ENCODE data around the gene MAPT. TPM values are rescaled to one million over a fixed set of nuclear protein-coding genes. Genes with fewer than 3 reads are reported as not detected.
A peak's percentile ranks its signal among the peaks of the same experiment; 100 is the strongest.

Gene MAPT
- polyA plus RNA-seq, 2 donors = 4.5 to 4.7 TPM

DNA sequence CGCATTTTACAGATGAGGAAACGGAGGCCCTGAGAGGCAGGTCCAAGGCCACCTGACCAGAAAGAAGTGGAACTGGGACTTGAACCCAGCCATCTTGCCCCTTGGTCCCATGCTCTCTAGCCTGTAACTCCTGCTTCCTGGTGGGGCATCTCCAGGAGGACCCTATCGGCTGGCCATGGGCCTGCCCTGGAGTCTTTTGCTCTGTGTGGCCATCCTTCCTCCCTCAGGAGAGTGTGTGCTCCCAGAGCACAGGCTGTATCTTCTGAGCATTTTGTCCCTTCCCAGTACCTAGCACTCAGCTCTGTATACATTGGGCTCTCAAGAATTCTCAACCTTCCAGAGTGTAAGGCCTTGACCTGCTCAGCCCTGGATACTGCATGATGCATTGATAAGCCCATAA, 76.3 kb downstream of the MAPT start:
- H3K9me3 ChIP-seq (ENCODE audit: control insufficient read depth in 2 of 2, insufficient read depth in 1 of 2, low read depth in 1 of 2, low read length in 1 of 2) = no peaks in the 10 kb centered on the region
- H3K27ac ChIP-seq (ENCODE audit: low read depth in 2 of 2, low read length in 1 of 2) = no peak overlapping the region
- H3K36me3 ChIP-seq (ENCODE audit: control insufficient read depth in 2 of 2, insufficient read depth in 2 of 2, low read length in 1 of 2) = no peaks in the 10 kb centered on the region
- WGBS, 2 donors = 96 to 98% methylated on average over 3 of the region's 3 CpGs
- H3K4me3 ChIP-seq (ENCODE audit: low read depth in 1 of 2, low read length in 2 of 2) = no peak overlapping the region
- no peaks in the 10 kb centered on the region for H3K27me3 ChIP-seq (ENCODE audit: control insufficient read depth in 1 of 2, insufficient read depth in 2 of 2, low read length in 2 of 2)
- H3K4me1 ChIP-seq (ENCODE audit: control insufficient read depth in 2 of 2, insufficient read depth in 2 of 2, low read length in 1 of 2) = peaks cover 15 to 40% of the 10 kb centered on the region in 2 donors

DNA sequence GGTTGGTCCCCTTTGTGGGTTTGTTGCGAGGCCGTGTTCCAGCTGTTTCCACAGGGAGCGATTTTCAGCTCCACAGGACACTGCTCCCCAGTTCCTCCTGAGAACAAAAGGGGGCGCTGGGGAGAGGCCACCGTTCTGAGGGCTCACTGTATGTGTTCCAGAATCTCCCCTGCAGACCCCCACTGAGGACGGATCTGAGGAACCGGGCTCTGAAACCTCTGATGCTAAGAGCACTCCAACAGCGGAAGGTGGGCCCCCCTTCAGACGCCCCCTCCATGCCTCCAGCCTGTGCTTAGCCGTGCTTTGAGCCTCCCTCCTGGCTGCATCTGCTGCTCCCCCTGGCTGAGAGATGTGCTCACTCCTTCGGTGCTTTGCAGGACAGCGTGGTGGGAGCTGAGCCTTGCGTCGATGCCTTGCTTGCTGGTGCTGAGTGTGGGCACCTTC, 77.4 kb downstream of the MAPT start:
- no peaks in the 10 kb centered on the region for H3K36me3 ChIP-seq (ENCODE audit: control insufficient read depth in 2 of 2, insufficient read depth in 2 of 2, low read length in 1 of 2)
- H3K27me3 ChIP-seq (ENCODE audit: control insufficient read depth in 1 of 2, insufficient read depth in 2 of 2, low read length in 2 of 2) = no peaks in the 10 kb centered on the region
- WGBS, 2 donors = 54 to 65% methylated on average over 14 of the region's 14 CpGs
- H3K27ac ChIP-seq (ENCODE audit: low read depth in 2 of 2, low read length in 1 of 2) = no peak overlapping the region
- H3K4me1 ChIP-seq (ENCODE audit: control insufficient read depth in 2 of 2, insufficient read depth in 2 of 2, low read length in 1 of 2) = peaks cover 18 to 44% of the 10 kb centered on the region in 2 donors
- no peak overlapping the region for H3K4me3 ChIP-seq (ENCODE audit: low read depth in 1 of 2, low read length in 2 of 2)
- H3K9me3 ChIP-seq (ENCODE audit: control insufficient read depth in 2 of 2, insufficient read depth in 1 of 2, low read depth in 1 of 2, low read length in 1 of 2) = no peaks in the 10 kb centered on the region

DNA sequence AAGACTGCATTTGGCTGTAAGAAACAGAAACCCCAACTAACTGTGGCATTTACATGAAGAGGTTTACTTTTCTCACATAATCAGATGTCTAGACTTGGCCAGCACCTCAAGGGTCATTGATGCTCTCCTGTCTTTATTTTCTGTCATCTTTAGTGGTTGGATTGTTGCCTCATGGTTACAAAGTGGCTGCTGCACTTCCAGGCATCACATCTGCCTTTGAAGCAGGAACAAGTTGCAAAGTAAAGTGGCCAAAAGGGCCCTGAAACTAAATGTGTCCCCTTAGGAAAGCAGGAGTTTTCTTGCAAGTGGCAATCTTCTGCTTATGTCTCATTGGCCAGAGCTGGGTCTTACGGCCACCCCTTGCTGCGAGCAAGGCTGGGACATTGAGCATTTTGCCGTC, 78.2 kb downstream of the MAPT start:
- Histone ChIP-seq H3K9me3 (ENCODE audit: control insufficient read depth in 2 of 2, insufficient read depth in 1 of 2, low read depth in 1 of 2, low read length in 1 of 2) (no peaks in the 10 kb centered on the region), H3K4me1 (ENCODE audit: control insufficient read depth in 2 of 2, insufficient read depth in 2 of 2, low read length in 1 of 2) (peaks cover 16 to 39% of the 10 kb centered on the region in 2 donors), H3K36me3 (ENCODE audit: control insufficient read depth in 2 of 2, insufficient read depth in 2 of 2, low read length in 1 of 2) (no peaks in the 10 kb centered on the region), H3K4me3 (ENCODE audit: low read depth in 1 of 2, low read length in 2 of 2) (no peak overlapping the region), H3K27me3 (ENCODE audit: control insufficient read depth in 1 of 2, insufficient read depth in 2 of 2, low read length in 2 of 2) (no peaks in the 10 kb centered on the region), H3K27ac (ENCODE audit: low read depth in 2 of 2, low read length in 1 of 2) (peak overlapping the region; percentile 74 to 76)
- 90% methylated on average over 3 of the region's 3 CpGs for WGBS, 2 donors

- H3K27me3 ChIP-seq (ENCODE audit: control insufficient read depth in 1 of 2, insufficient read depth in 2 of 2, low read length in 2 of 2) = no peaks in the 10 kb centered on the region
- H3K4me3 ChIP-seq (ENCODE audit: low read depth in 1 of 2, low read length in 2 of 2) = no peak overlapping the region
- H3K36me3 ChIP-seq (ENCODE audit: control insufficient read depth in 2 of 2, insufficient read depth in 2 of 2, low read length in 1 of 2) = no peaks in the 10 kb centered on the region
- no peaks in the 10 kb centered on the region for H3K9me3 ChIP-seq (ENCODE audit: control insufficient read depth in 2 of 2, insufficient read depth in 1 of 2, low read depth in 1 of 2, low read length in 1 of 2)
- WGBS, 2 donors = 45 to 52% methylated on average over 12 of the region's 12 CpGs
- H3K4me1 ChIP-seq (ENCODE audit: control insufficient read depth in 2 of 2, insufficient read depth in 2 of 2, low read length in 1 of 2) = peaks cover 16 to 33% of the 10 kb centered on the region in 2 donors
- peak overlapping the region; percentile 74 to 76 for H3K27ac ChIP-seq (ENCODE audit: low read depth in 2 of 2, low read length in 1 of 2)
Observed at GRCh38 chr17:45973099-45973780, 78.9 kb downstream of the MAPT start.

DNA sequence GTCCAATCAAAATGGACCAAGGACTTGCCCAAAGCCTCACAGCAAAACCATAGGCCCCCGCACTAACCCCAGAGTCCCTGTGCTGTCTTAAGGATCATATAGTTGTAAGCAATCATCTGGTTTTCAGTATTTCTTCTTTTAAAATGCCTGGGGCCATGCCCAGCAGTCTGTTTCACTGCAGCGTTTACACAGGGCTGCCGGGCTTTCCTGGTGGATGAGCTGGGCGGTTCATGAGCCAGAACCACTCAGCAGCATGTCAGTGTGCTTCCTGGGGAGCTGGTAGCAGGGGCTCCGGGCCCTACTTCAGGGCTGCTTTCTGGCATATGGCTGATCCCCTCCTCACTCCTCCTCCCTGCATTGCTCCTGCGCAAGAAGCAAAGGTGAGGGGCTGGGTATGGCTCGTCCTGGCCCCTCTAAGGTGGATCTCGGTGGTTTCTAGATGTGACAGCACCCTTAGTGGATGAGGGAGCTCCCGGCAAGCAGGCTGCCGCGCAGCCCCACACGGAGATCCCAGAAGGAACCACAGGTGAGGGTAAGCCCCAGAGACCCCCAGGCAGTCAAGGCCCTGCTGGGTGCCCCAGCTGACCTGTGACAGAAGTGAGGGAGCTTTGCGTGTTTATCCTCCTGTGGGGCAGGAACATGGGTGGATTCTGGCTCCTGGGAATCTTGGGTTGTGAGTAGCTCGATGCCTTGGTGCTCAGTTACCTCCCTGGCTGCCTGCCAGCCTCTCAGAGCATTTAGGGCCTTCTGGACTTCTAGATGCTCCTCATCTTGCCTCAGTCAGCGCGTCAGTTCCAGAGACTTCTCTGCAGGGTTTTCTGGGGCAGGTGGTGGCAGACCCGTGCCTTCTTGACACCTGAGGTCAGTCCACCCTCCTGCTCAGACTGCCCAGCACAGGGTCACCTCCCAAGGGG, 79.8 kb downstream of the MAPT start:
- H3K27me3 ChIP-seq (ENCODE audit: control insufficient read depth in 1 of 2, insufficient read depth in 2 of 2, low read length in 2 of 2) = no peaks in the 10 kb centered on the region
- H3K27ac ChIP-seq (ENCODE audit: low read depth in 2 of 2, low read length in 1 of 2) = peak overlapping the region; percentile 71 to 76
- no peak overlapping the region for H3K4me3 ChIP-seq (ENCODE audit: low read depth in 1 of 2, low read length in 2 of 2)
- no peaks in the 10 kb centered on the region for H3K36me3 ChIP-seq (ENCODE audit: control insufficient read depth in 2 of 2, insufficient read depth in 2 of 2, low read length in 1 of 2)
- no peaks in the 10 kb centered on the region for H3K9me3 ChIP-seq (ENCODE audit: control insufficient read depth in 2 of 2, insufficient read depth in 1 of 2, low read depth in 1 of 2, low read length in 1 of 2)
- 79 to 83% methylated on average over 17 of the region's 17 CpGs for WGBS, 2 donors
- H3K4me1 ChIP-seq (ENCODE audit: control insufficient read depth in 2 of 2, insufficient read depth in 2 of 2, low read length in 1 of 2) = peaks cover 16 to 31% of the 10 kb centered on the region in 2 donors

- Histone ChIP-seq H3K36me3 (ENCODE audit: control insufficient read depth in 2 of 2, insufficient read depth in 2 of 2, low read length in 1 of 2) (no peaks in the 10 kb centered on the region), H3K4me1 (ENCODE audit: control insufficient read depth in 2 of 2, insufficient read depth in 2 of 2, low read length in 1 of 2) (peaks cover 16 to 31% of the 10 kb centered on the region in 2 donors), H3K4me3 (ENCODE audit: low read depth in 1 of 2, low read length in 2 of 2) (no peak overlapping the region), H3K27ac (ENCODE audit: low read depth in 2 of 2, low read length in 1 of 2) (no peak overlapping the region), H3K9me3 (ENCODE audit: control insufficient read depth in 2 of 2, insufficient read depth in 1 of 2, low read depth in 1 of 2, low read length in 1 of 2) (no peaks in the 10 kb centered on the region), H3K27me3 (ENCODE audit: control insufficient read depth in 1 of 2, insufficient read depth in 2 of 2, low read length in 2 of 2) (no peaks in the 10 kb centered on the region)
- WGBS, 2 donors = 73 to 74% methylated on average over 10 of the region's 10 CpGs
Observed at GRCh38 chr17:45974916-45975630, 80.7 kb downstream of the MAPT start.

DNA sequence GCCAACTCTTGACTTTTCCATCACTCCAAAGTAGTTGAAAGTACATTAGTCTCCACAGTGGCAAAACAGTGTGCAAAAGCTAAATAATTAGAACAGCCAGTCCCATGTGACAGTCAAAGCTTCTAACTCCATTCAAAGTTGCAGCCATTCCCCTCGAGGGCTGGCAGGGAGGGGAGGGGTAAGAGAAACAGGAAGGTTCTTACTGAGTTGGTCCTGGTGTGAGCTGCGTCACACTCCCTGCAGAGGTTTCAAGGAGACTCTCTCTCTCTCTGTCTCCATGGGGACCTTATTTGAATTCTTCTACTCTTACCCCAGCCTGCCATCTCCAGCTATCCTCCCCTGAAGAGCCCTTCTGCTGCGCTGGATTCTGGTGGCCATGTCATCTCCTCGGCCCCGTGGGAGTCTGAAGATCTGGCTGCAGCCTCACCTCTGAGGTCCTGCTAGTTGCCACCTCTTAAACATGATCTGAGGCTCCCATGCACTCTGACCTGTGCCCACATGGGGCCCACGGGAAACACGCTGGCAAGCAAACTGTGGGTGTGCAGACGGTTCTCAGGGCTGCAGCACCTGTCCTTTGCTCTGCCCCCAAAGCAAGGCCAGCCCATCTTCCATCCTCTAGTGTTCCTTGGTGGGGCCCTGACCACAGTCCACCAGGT, 81.4 kb downstream of the MAPT start:
- Histone ChIP-seq H3K9me3 (ENCODE audit: control insufficient read depth in 2 of 2, insufficient read depth in 1 of 2, low read depth in 1 of 2, low read length in 1 of 2) (no peaks in the 10 kb centered on the region), H3K4me1 (ENCODE audit: control insufficient read depth in 2 of 2, insufficient read depth in 2 of 2, low read length in 1 of 2) (peaks cover 16 to 31% of the 10 kb centered on the region in 2 donors), H3K36me3 (ENCODE audit: control insufficient read depth in 2 of 2, insufficient read depth in 2 of 2, low read length in 1 of 2) (no peaks in the 10 kb centered on the region), H3K4me3 (ENCODE audit: low read depth in 1 of 2, low read length in 2 of 2) (no peak overlapping the region), H3K27me3 (ENCODE audit: control insufficient read depth in 1 of 2, insufficient read depth in 2 of 2, low read length in 2 of 2) (no peaks in the 10 kb centered on the region), H3K27ac (ENCODE audit: low read depth in 2 of 2, low read length in 1 of 2) (no peak overlapping the region)
- 78 to 79% methylated on average over 8 of the region's 8 CpGs for WGBS, 2 donors

- Histone ChIP-seq H3K4me1 (ENCODE audit: control insufficient read depth in 2 of 2, insufficient read depth in 2 of 2, low read length in 1 of 2) (peaks cover 16 to 31% of the 10 kb centered on the region in 2 donors), H3K36me3 (ENCODE audit: control insufficient read depth in 2 of 2, insufficient read depth in 2 of 2, low read length in 1 of 2) (no peaks in the 10 kb centered on the region), H3K27me3 (ENCODE audit: control insufficient read depth in 1 of 2, insufficient read depth in 2 of 2, low read length in 2 of 2) (no peaks in the 10 kb centered on the region), H3K27ac (ENCODE audit: low read depth in 2 of 2, low read length in 1 of 2) (no peak overlapping the region), H3K9me3 (ENCODE audit: control insufficient read depth in 2 of 2, insufficient read depth in 1 of 2, low read depth in 1 of 2, low read length in 1 of 2) (no peaks in the 10 kb centered on the region), H3K4me3 (ENCODE audit: low read depth in 1 of 2, low read length in 2 of 2) (no peak overlapping the region)
- WGBS, 2 donors = 96 to 99% methylated on average over 2 of the region's 2 CpGs
Observed at GRCh38 chr17:45976391-45976754, 82.0 kb downstream of the MAPT start.

Measured in esophagus (tissue), 2 donors.